Measurements from ENCODE around the gene ANKRD44.

ANKRD44 gene

DNA sequence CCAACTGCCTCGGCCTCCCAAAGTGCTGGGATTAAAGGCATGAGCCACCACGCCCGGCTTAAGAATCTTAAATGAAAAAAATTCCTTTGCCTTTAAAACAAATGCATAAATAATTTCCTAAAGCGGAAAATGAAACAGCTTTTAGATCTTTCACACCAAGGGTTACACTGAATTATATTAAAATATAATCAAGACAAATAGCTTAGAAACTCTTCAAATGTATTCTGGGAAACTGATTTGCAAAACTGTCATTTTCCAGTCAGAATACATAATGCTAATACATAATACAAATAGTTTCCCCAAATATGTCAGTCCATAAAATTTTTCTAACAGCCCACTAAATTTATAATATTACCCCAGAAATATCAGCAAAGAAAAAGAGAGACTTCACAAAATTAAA, 315.8 kb downstream of the ANKRD44 start:
- Histone ChIP-seq H3K4me1 (ENCODE audit: insufficient read depth, low read length, poor library complexity, severe bottlenecking) (peaks cover 9% of the 10 kb centered on the region), H3K9me2 (replicated peaks; ENCODE audit: low read depth, low read length) (no peaks in the 10 kb centered on the region), H3F3A (ENCODE audit: low read depth) (no peaks in the 10 kb centered on the region), H3K27me3 (ENCODE audit: insufficient read depth, low read length, poor library complexity, severe bottlenecking) (no peaks in the 10 kb centered on the region), H3K4me3 (ENCODE audit: low read length, poor library complexity, severe bottlenecking) (no peak overlapping the region), H3K4me2 (ENCODE audit: low read depth, low read length, poor library complexity, severe bottlenecking) (no peak overlapping the region), H3K79me2 (ENCODE audit: insufficient read depth, low read length) (no peaks in the 10 kb centered on the region), H3K9ac (ENCODE audit: low read depth, low read length, poor library complexity, severe bottlenecking) (no peak overlapping the region), H3K36me3 (ENCODE audit: insufficient read depth, low read length) (peaks cover 20% of the 10 kb centered on the region), H4K20me1 (ENCODE audit: insufficient read depth, low read length, poor library complexity, severe bottlenecking) (no peaks in the 10 kb centered on the region), H3K9me3 (ENCODE audit: insufficient read depth, low read depth, low read length) (no peaks in the 10 kb centered on the region), H2AFZ (ENCODE audit: low read length) (no peak overlapping the region)
- TF ChIP-seq CTCF (conservative IDR thresholded peaks at IDR 0.05; ENCODE audit: low read length) (no peak), EZH2phosphoT487 (IDR thresholded peaks at IDR 0.05; ENCODE audit: borderline replicate concordance) (no peak)

GRCh38 chr2:196993617-196994016, 317.0 kb downstream of the ANKRD44 start:
- no peak for TF ChIP-seq EZH2phosphoT487 (IDR thresholded peaks at IDR 0.05; ENCODE audit: borderline replicate concordance)
- TF ChIP-seq CTCF (conservative IDR thresholded peaks at IDR 0.05; ENCODE audit: low read length), result no peak
- H3K79me2 ChIP-seq (ENCODE audit: insufficient read depth, low read length), result no peaks in the 10 kb centered on the region
- no peak overlapping the region for H3K9ac ChIP-seq (ENCODE audit: low read depth, low read length, poor library complexity, severe bottlenecking)
- no peaks in the 10 kb centered on the region for H3K9me2 ChIP-seq (replicated peaks; ENCODE audit: low read depth, low read length)
- no peaks in the 10 kb centered on the region for H3K9me3 ChIP-seq (ENCODE audit: insufficient read depth, low read depth, low read length)
- no peaks in the 10 kb centered on the region for H3F3A ChIP-seq (ENCODE audit: low read depth)
- H3K4me1 ChIP-seq (ENCODE audit: insufficient read depth, low read length, poor library complexity, severe bottlenecking), result peaks cover 21% of the 10 kb centered on the region
- H4K20me1 ChIP-seq (ENCODE audit: insufficient read depth, low read length, poor library complexity, severe bottlenecking), result no peaks in the 10 kb centered on the region
- peaks cover 20% of the 10 kb centered on the region for H3K36me3 ChIP-seq (ENCODE audit: insufficient read depth, low read length)
- H2AFZ ChIP-seq (ENCODE audit: low read length), result no peak overlapping the region
- no peak overlapping the region for H3K4me3 ChIP-seq (ENCODE audit: low read length, poor library complexity, severe bottlenecking)
- no peaks in the 10 kb centered on the region for H3K27me3 ChIP-seq (ENCODE audit: insufficient read depth, low read length, poor library complexity, severe bottlenecking)
- H3K4me2 ChIP-seq (ENCODE audit: low read depth, low read length, poor library complexity, severe bottlenecking), result no peak overlapping the region

GRCh38 chr2:196992466-196992865, 318.1 kb downstream of the ANKRD44 start:
- Histone ChIP-seq H3K27me3 (ENCODE audit: insufficient read depth, low read length, poor library complexity, severe bottlenecking) (no peaks in the 10 kb centered on the region), H3K79me2 (ENCODE audit: insufficient read depth, low read length) (no peaks in the 10 kb centered on the region), H2AFZ (ENCODE audit: low read length) (no peak overlapping the region), H3F3A (ENCODE audit: low read depth) (no peaks in the 10 kb centered on the region), H3K9ac (ENCODE audit: low read depth, low read length, poor library complexity, severe bottlenecking) (no peak overlapping the region), H3K4me2 (ENCODE audit: low read depth, low read length, poor library complexity, severe bottlenecking) (no peak overlapping the region), H3K4me3 (ENCODE audit: low read length, poor library complexity, severe bottlenecking) (no peak overlapping the region), H3K4me1 (ENCODE audit: insufficient read depth, low read length, poor library complexity, severe bottlenecking) (peaks cover 30% of the 10 kb centered on the region), H3K9me3 (ENCODE audit: insufficient read depth, low read depth, low read length) (no peaks in the 10 kb centered on the region), H3K36me3 (ENCODE audit: insufficient read depth, low read length) (peaks cover 18% of the 10 kb centered on the region), H3K9me2 (replicated peaks; ENCODE audit: low read depth, low read length) (no peaks in the 10 kb centered on the region), H4K20me1 (ENCODE audit: insufficient read depth, low read length, poor library complexity, severe bottlenecking) (no peaks in the 10 kb centered on the region)
- TF ChIP-seq CTCF (conservative IDR thresholded peaks at IDR 0.05; ENCODE audit: low read length) (no peak), EZH2phosphoT487 (IDR thresholded peaks at IDR 0.05; ENCODE audit: borderline replicate concordance) (no peak)
